Body of pancreas (tissue), 4 donors: ENCODE results near the gene FOXP3. TPM values are rescaled to one million over a fixed set of nuclear protein-coding genes. Genes with fewer than 3 reads are reported as not detected.
A peak's percentile ranks its signal among the peaks of the same experiment; 100 is the strongest.

Experiments used
- ATAC-seq: fragments of 150-250 bp; one replicate; pipeline ENCODE4 v1.9.1; 2016
- DNase-seq, 4 donors: peaks; one replicate each; pipeline ENCODE4 v3.0.0-alpha.2; 2019
- H3K27ac ChIP-seq, 4 donors: fragments of 200-600 bp; sonication (generic); 1 replicate in 3 of 4; 2 replicates in 1 of 4; pipeline versions ENCODE4 v1.5.1 to v1.6.1; 2016 to 2019; ENCODE audit warnings: mild to moderate bottlenecking in 1 of 4, mixed read lengths in 1 of 4, moderate library complexity in 1 of 4
- H3K27me3 ChIP-seq, 2 donors: fragments of 200-600 bp; sonication (generic); one replicate each; pipeline ENCODE4 v1.6.0; 2016; ENCODE audit warnings: mild to moderate bottlenecking in 1 of 2
- H3K36me3 ChIP-seq, 2 donors: fragments of 200-600 bp; sonication (generic); replicated peaks in 1 of 2; 2 replicates each; pipeline ENCODE4 v1.5.1; 2016; ENCODE audit warnings: low read depth in 2 of 2; ENCODE audit not compliant: insufficient read depth in 1 of 2
- H3K4me1 ChIP-seq: fragments of 200-600 bp; sonication (generic); one replicate; pipeline ENCODE4 v1.6.0; 2016
- H3K4me3 ChIP-seq, 2 donors: fragments of 200-600 bp; sonication (generic); 1 replicate in 1 of 2; 2 replicates in 1 of 2; pipeline ENCODE4 v1.5.1; 2016 to 2019
- H3K9me3 ChIP-seq, 3 donors: fragments of 200-600 bp; sonication (generic); 1 replicate in 2 of 3; 2 replicates in 1 of 3; pipeline ENCODE4 v1.5.1; 2016
- CTCF ChIP-seq, 7 experiments: fragments of 450-650 bp in 4 of 7; fragments of 200-600 bp in 3 of 7; sonication (generic) in 3 of 7; IDR thresholded peaks; one replicate each; pipeline ENCODE4 v1.5.1; 2016 to 2019; ENCODE audit warnings: antibody characterized with exemption in 7 of 7
- POLR2A ChIP-seq, 3 donors: fragments of 450-650 bp; IDR thresholded peaks; one replicate each; pipeline ENCODE4 v1.6.1; 2016; ENCODE audit warnings: antibody characterized with exemption in 3 of 3, mild to moderate bottlenecking in 2 of 3
- WGBS, 2 donors: methylation state at CpG; one replicate each; pipeline ENCODE4 v1.1.5; 2017; 5-methylcytosine and 5-hydroxymethylcytosine counted together
- intact Hi-C: fragments of 100-400 bp; cut with DNase I; formaldehyde crosslinking; loops from one replicate; pipeline ENCODE4 v1.15.1; 2023
- total RNA-seq, 2 donors: library from RNA; depleted of rRNA; stranded (reverse); fragments of >200 nt; gene quantifications; one replicate each; pipeline ENCODE4 v1.1.0, GENCODE V29; 2016

Gene FOXP3
- total RNA-seq, 2 donors from 2014 or later, result not detected

GRCh38 chrX:49272421-49272820, 7.9 kb upstream of the FOXP3 start:
- TF ChIP-seq POLR2A (IDR thresholded peaks at IDR 0.05) (no peak), CTCF (IDR thresholded peaks at IDR 0.05) (no peak)
- intact Hi-C loops, result no loop called here
- Histone ChIP-seq H3K9me3 (no peaks in the 10 kb centered on the region), H3K27me3 (no peaks in the 10 kb centered on the region), H3K27ac (no peak overlapping the region), H3K36me3 (no peaks in the 10 kb centered on the region), H3K4me1 (peaks cover 47% of the 10 kb centered on the region), H3K4me3 (no peak overlapping the region)
- DNase-seq (no peak), ATAC-seq (no peak)
- WGBS, 2 donors, result 35% methylated on average over 6 of the region's 6 CpGs; no CpG with 5 or more reads in 1 of the 2 donors

GRCh38 chrX:49271341-49271740, 6.8 kb upstream of the FOXP3 start:
- WGBS, 2 donors, result 26 to 63% methylated on average over 2 of the region's 2 CpGs
- peak overlapping the region in 2 of 4 donors; percentile 9 to 96 for H3K27ac ChIP-seq
- H3K36me3 ChIP-seq, result no peaks in the 10 kb centered on the region
- ATAC-seq, result no peak
- no peaks in the 10 kb centered on the region for H3K9me3 ChIP-seq
- H3K4me3 ChIP-seq, result no peak overlapping the region
- H3K4me1 ChIP-seq, result peaks cover 37% of the 10 kb centered on the region
- DNase-seq, result peak in 3 of 4 donors; percentile 21 to 33 (median 32)
- H3K27me3 ChIP-seq, result no peaks in the 10 kb centered on the region
- TF ChIP-seq CTCF (IDR thresholded peaks at IDR 0.05) (no peak), POLR2A (IDR thresholded peaks at IDR 0.05) (no peak)
- intact Hi-C loops, result no loop called here

- WGBS, 2 donors, result 75% methylated on average over 12 of the region's 66 CpGs; no CpG with 5 or more reads in 1 of the 2 donors
Observed at GRCh38 chrX:49270249-49270921, 5.9 kb upstream of the FOXP3 start.

GRCh38 chrX:49269767-49270248, 5.3 kb upstream of the FOXP3 start, which contains the start of gene PPP1R3F:
Gene PPP1R3F, plus strand, starts transcription at chrX:49269793. Its CDS starts 77 bp downstream, at chrX:49269870.
- DNase-seq, result no peak
- Histone ChIP-seq H3K4me3 (peak within 1 kb of the TSS; percentile 19 to 43), H3K27ac (peak within 1 kb of the TSS; percentile 90 to 96 (median 93)), H3K36me3 (no peaks in the 10 kb centered on the region), H3K4me1 (peaks cover 37% of the 10 kb centered on the region), H3K9me3 (no peaks in the 10 kb centered on the region), H3K27me3 (no peaks in the 10 kb centered on the region)
- 0% methylated on average over 25 of the region's 70 CpGs; no CpG with 5 or more reads in 1 of the 2 donors for WGBS, 2 donors
- peak; percentile 22 for ATAC-seq
- no peak for TF ChIP-seq CTCF (IDR thresholded peaks at IDR 0.05)
- TF ChIP-seq POLR2A (IDR thresholded peaks at IDR 0.05), result peak in 2 of 3 donors; percentile 15 to 60
- intact Hi-C loops, result no loop called here

More at GRCh38 chrX:49270249-49270921, 5.9 kb upstream of the FOXP3 start:
- intact Hi-C loops, result no loop called here
- peaks cover 37% of the 10 kb centered on the region for H3K4me1 ChIP-seq
- no peak for TF ChIP-seq POLR2A (IDR thresholded peaks at IDR 0.05)
- TF ChIP-seq CTCF (IDR thresholded peaks at IDR 0.05), result no peak
- peak overlapping the region; percentile 90 to 96 (median 93) for H3K27ac ChIP-seq
- ATAC-seq (no peak), DNase-seq (no peak)
- H3K9me3 ChIP-seq, result no peaks in the 10 kb centered on the region
- H3K27me3 ChIP-seq, result no peaks in the 10 kb centered on the region
- peak overlapping the region; percentile 19 to 43 for H3K4me3 ChIP-seq
- H3K36me3 ChIP-seq, result no peaks in the 10 kb centered on the region
